ENCODE results near the gene IZUMO4. TPM values are rescaled to one million over a fixed set of nuclear protein-coding genes. Genes with fewer than 3 reads are reported as not detected.

The IZUMO4 gene
- total and polyA plus RNA-seq, 8 donors: 3.5 to 22.3 (median 8.1) TPM; not detected in 3

DNA sequence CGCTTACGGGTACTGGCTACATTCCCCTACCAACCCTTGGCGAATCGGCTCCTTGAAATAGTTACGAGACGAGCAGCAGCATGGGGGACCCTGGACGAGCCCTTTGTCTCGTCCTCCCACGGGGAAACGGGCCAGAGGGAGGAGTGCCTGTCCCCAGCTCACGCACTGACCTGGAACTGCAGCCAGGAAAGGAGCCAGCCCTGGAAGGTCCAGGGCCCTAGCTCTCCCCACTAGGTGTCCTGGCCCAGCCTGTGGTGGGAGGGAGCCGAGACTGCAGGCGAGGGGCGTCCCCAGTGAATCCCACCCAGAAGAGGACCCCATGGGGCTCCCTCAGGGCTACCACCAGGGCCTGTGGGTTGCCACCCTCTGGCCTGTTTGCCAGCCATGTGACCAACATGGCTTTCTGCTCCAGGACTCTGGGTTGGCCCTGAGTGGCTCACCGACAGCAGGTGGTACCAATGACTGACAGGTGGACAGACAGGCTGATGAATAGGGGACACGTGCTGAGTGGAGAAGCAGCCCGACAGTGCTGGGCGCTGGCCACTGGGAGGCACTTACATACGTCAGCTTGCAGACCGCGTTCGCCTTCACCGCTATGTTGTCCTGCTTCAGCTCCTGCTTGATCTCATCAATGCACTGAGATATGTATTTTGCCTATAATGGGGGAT lies 41.5 kb downstream of the IZUMO4 start:
- DNase-seq: no peak
- Histone ChIP-seq H3K27me3 (no peaks in the 10 kb centered on the region), H3K9me3 (no peaks in the 10 kb centered on the region), H3K4me3 (no peak overlapping the region), H3K36me3 (peaks cover 40 to 77% (median 72%) of the 10 kb centered on the region in 4 donors), H3K4me1 (peaks cover 0 to 23% (median 13%) of the 10 kb centered on the region in 4 donors), H3K27ac (no peak overlapping the region)
- TF ChIP-seq EP300 (IDR thresholded peaks at IDR 0.05): no peak
- 86 to 95% (median 94%) methylated on average over 20 to 23 of the region's 23 CpGs for WGBS, 5 donors
- intact Hi-C loops (cut with DNase I; ENCODE audit: low total_unique reads): no loop called here

DNA sequence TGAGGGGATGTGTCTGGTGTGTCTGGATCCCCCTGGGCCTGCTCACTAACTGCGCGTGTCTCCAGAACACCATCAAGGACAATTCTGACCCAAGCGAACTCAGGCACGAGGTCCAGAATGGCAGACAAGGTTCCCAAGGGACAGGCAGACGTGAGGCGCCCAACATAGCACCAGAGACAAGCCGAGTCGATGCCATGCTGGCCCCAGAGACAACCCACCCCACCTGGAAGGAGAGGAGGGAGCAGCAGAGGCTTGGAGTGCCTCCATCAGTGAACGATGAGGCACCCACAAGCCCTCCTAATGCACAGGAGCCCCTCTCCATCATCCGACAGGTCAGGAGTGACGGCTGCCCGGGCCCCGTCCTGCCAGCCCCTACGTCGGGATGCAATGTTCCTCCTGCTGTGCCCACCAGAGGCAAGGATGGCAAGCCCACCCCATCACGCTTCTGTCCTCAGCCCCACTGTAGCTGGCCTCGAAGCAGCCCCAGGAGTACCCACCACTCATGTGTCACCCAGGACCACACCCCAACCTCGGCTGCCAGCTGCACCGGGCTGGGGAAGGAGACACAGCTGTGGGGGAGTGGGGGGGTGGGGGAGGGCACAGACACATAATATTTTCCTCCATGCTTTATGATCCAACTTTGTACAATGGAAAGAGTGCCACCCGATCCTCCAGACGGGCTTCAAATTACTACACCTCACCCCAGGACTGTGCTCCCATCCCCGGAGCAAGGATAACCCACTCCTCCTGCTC lies 42.8 kb downstream of the IZUMO4 start:
- Histone ChIP-seq H3K27me3 (no peaks in the 10 kb centered on the region), H3K4me1 (peaks cover 0 to 31% (median 15%) of the 10 kb centered on the region in 4 donors), H3K4me3 (no peak overlapping the region), H3K36me3 (peaks cover 36 to 70% (median 63%) of the 10 kb centered on the region in 4 donors), H3K27ac (no peak overlapping the region), H3K9me3 (no peaks in the 10 kb centered on the region)
- DNase-seq: no peak
- WGBS, 5 donors: 79 to 89% (median 84%) methylated on average over 17 to 22 of the region's 22 CpGs
- TF ChIP-seq POLR2AphosphoS5 (IDR thresholded peaks at IDR 0.05): no peak
- TF ChIP-seq EP300 (IDR thresholded peaks at IDR 0.05): no peak
- TF ChIP-seq, protein P1, sequence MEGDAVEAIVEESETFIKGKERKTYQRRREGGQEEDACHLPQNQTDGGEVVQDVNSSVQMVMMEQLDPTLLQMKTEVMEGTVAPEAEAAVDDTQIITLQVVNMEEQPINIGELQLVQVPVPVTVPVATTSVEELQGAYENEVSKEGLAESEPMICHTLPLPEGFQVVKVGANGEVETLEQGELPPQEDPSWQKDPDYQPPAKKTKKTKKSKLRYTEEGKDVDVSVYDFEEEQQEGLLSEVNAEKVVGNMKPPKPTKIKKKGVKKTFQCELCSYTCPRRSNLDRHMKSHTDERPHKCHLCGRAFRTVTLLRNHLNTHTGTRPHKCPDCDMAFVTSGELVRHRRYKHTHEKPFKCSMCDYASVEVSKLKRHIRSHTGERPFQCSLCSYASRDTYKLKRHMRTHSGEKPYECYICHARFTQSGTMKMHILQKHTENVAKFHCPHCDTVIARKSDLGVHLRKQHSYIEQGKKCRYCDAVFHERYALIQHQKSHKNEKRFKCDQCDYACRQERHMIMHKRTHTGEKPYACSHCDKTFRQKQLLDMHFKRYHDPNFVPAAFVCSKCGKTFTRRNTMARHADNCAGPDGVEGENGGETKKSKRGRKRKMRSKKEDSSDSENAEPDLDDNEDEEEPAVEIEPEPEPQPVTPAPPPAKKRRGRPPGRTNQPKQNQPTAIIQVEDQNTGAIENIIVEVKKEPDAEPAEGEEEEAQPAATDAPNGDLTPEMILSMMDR (IDR thresholded peaks at IDR 0.05): no peak
- no peak for TF ChIP-seq POLR2A (IDR thresholded peaks at IDR 0.05)
- intact Hi-C loops (cut with DNase I; ENCODE audit: low total_unique reads): no loop called here

DNA sequence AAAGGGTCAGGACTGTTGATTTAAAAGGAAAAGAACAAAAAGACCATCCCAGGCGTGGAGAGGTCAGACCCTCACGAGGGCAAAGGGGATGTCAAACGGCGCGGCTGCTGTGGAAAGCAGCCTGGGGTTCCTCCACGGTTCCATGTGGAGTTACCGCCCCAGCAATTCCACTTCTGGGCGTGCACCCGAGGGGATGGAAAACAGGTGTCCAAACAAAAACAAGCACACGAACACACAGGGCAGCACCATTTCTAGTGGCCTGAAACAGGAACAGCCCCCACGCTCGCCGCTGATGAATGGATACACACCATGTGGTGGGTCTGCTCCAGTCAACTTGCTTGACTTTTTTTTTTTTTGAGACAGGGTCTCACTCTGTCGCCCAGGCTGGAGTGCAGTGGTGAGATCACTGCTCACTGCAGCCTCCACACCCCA lies 43.4 kb downstream of the IZUMO4 start:
- no peak for DNase-seq
- peaks cover 5 to 37% (median 17%) of the 10 kb centered on the region in 4 donors for H3K4me1 ChIP-seq
- intact Hi-C loops (cut with DNase I; ENCODE audit: low total_unique reads): no loop called here
- TF ChIP-seq POLR2AphosphoS5 (IDR thresholded peaks at IDR 0.05): no peak
- TF ChIP-seq, protein P1 (IDR thresholded peaks at IDR 0.05): no peak
- TF ChIP-seq EP300 (IDR thresholded peaks at IDR 0.05): no peak
- TF ChIP-seq POLR2A (IDR thresholded peaks at IDR 0.05): no peak
- peaks cover 32 to 70% (median 62%) of the 10 kb centered on the region in 4 donors for H3K36me3 ChIP-seq
- 80 to 84% (median 82%) methylated on average over 14 of the region's 14 CpGs for WGBS, 5 donors
- H3K9me3 ChIP-seq: no peaks in the 10 kb centered on the region
- no peak overlapping the region for H3K4me3 ChIP-seq
- no peaks in the 10 kb centered on the region for H3K27me3 ChIP-seq
- no peak overlapping the region for H3K27ac ChIP-seq

DNA sequence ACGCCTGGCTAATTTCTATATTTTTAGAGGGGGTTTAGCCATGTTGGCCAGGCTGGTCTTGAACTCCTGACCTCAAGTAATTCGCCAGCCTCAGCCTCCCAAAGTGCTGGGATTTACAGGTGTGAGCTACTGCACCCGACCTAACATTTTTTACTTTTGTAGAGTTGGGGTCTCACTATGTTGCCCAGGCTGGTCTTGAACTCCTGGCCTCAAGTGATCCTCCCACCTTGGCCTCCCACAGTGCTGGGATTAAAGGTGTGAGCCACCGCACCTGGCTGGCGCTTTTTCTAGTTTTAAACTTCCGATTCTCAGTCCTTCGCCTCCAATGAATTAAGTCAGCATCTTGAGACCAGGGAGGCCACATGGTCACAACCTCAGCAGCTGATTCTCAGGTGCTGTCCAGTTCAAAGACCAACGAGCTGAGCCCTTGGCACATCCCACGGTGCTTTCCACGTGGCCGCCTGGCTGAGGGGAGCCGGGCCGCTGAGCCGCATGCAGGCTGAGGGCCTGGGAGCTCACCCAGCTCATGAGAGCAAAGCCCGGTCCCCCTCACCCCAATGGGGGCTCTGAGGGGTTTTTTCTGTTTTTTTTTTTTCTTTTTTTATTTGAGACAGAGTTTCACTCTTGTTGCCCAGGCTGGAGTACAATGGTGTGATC lies 45.6 kb downstream of the IZUMO4 start:
- Histone ChIP-seq H3K4me3 (no peak overlapping the region), H3K9me3 (no peaks in the 10 kb centered on the region), H3K27me3 (no peaks in the 10 kb centered on the region), H3K27ac (no peak overlapping the region), H3K36me3 (peaks cover 20 to 60% (median 52%) of the 10 kb centered on the region in 4 donors), H3K4me1 (peaks cover 9 to 50% (median 23%) of the 10 kb centered on the region in 4 donors)
- DNase-seq: no peak
- intact Hi-C loops (cut with DNase I; ENCODE audit: low total_unique reads): no loop called here
- WGBS, 5 donors: 90 to 95% (median 94%) methylated on average over 15 of the region's 15 CpGs
- TF ChIP-seq, protein P1 (IDR thresholded peaks at IDR 0.05): no peak
- TF ChIP-seq POLR2A (IDR thresholded peaks at IDR 0.05): no peak
- no peak for TF ChIP-seq POLR2AphosphoS5 (IDR thresholded peaks at IDR 0.05)
- TF ChIP-seq EP300 (IDR thresholded peaks at IDR 0.05): no peak
